EH (cell line): ENCODE data around the gene DPAGT1.
A peak's percentile ranks its signal among the peaks of the same experiment; 100 is the strongest.
"Not testable (repeated sequence)": the region's sequence is repeated elsewhere in the genome, so short reads cannot be mapped to it uniquely, and the experiment has no call there.

Experiments used
- DNase-seq: peaks from one replicate; pipeline ENCODE4 v3.0.0-alpha.2; 2015; ENCODE audit warnings: low read depth

The DPAGT1 gene

GRCh38 chr11:119093942-119094815 is 7.5 kb downstream of the DPAGT1 start:
- DNase-seq = peak; percentile 63

DNA sequence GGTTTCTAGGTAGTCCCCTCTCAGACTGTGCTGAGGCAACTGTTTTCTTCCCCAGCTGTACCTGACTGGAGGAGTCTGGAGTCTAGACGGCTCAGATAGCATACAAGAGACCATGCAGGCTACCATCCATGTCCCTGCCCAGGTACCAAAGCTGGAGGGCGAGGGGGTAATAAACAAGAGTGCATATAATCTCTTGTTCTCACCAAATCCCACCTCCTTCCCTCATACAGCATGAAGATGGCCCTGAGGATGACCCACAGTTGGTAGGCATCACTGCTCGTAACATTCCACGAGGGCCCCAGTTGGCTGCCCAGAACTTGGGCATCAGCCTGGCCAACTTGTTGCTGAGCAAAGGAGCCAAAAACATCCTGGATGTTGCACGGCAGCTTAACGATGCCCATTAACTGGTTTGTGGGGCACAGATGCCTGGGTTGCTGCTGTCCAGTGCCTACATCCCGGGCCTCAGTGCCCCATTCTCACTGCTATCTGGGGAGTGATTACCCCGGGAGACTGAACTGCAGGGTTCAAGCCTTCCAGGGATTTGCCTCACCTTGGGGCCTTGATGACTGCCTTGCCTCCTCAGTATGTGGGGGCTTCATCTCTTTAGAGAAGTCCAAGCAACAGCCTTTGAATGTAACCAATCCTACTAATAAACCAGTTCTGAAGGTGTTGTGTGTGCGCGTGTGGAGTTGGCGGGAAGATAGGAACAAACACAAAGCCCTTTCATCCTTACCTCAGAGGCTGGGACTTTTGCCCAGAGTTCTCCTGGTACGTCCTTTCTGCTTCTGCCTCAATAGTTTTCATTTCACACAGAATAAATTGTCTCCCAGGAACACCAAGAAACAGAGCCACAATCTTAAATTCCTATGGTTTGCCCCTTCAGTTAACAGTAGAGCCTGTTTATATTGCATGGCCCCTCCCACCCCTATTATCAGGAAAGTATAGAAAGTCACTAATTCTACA is 8.5 kb downstream of the DPAGT1 start:
- DNase-seq = peak; percentile 20

DNA sequence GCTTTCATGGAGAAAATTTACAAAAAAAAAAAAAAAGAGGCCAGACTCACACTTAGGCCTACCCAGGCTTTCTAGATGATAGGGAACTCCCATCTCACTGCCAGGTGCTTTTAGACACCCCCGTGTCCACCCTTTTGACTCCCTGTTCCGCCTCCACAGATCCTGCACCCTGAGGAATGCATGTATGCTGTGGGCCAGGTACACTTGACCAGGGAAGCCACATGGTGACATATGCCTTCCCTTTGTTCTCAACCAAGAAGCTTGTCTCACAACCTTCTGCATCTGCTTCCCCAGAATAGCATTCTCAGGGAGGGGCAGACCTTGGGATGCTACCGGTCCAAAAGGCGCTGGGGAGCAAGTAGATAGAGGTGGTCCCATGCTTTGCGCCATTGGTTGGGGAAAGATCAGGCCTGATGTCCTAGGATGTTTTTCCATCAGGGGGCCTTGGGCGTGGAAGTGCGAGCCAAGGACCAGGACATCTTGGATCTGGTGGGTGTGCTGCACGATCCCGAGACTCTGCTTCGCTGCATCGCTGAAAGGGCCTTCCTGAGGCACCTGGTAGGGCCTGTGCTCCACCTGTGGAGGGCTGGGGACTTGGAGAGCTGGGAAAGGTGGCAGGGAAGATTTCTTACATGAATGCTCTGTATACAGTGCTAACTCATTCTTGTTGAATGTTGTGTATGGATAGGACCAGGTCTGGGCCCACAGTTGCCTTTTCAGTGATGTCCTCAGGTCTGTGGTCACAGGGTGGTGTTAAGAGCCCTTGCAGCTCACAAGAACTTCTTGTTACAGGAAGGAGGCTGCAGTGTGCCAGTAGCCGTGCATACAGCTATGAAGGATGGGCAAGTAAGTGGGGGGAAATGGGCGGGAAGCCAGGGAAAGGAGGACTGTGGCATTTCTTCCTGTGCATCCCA is 9.4 kb downstream of the DPAGT1 start:
- peak; percentile 18 for DNase-seq

DNA sequence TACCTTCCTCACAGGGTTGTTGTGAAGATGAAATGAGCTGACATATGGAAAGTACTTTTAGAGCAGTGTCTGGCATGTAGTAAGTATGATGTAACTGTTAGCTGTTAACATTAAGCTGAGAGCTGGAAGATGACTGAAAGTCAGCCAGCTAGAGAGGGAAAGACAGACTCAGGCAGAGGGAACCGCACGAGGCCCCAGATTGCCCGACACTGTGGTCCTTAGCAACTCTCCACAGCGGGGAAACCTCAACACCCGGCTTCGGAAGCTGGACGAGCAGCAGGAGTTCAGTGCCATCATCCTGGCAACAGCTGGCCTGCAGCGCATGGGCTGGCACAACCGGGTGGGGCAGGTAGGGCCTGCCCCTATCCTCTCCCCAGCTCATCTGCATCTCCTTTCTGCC is 10.5 kb downstream of the DPAGT1 start:
- DNase-seq = peak; percentile 8

DNA sequence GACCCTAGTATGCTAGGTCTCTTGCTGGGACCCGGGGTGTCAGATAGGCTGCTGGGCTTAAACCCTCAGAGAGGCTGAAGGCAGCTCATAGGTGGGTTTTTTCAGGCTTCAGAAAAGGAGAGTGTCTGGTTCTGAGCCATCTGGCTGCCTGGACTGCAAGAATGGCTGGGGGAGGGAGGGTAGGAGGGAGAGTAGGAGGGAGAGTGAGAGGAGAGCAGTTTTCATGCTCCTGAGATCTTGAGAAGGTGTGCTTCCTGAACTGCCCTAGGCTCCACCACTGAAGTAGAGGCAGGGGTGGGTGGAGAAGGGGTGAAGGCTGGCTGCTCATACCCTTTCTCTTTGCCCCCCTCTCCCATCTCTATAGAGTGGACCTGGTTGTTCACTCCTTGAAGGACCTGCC is 12.3 kb downstream of the DPAGT1 start:
- no peak for DNase-seq

DNA sequence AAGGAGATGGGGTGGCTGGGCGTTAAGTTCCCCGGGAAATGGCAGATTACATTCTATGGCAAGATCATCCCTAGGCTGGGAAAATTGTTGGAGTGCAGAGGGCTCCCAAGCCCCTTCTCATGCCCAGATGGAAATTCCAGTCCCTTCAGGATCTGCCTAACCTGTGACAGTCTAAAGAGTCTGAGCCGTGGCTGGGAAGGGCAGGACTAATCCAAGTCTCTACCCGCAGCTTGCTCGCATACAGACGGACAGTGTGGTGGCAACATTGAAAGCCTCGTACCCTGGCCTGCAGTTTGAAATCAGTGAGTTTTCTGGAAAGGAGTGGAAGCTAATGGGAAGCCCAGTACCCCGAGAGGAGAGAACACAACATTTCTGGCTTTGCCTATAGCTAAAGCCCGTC is 13.2 kb downstream of the DPAGT1 start:
- DNase-seq = no peak

DNA sequence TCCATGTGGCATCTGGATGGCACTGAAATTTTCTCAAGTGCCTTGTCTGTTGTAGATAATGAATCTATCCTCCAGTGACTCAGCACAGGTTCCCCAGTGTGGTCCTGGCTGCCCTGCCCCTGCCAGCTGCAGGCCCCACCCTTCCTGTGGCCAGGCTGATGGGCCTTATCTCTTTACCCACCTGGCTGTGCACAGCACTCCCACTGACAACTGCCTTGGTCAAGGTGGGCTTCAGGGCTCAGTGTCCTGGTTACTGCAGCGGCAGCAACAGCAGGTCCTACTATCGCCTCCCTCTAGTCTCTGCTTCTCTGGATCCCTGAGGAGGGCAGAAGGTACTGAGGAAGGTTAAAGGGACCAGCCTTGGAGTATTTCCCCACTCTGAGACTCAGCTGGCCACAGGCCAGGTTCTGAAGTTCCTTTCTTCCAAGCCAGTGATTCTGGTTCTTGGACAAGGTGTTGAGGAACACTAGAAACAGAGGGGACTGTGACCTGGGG is 13.9 kb downstream of the DPAGT1 start:
- no peak for DNase-seq

DNA sequence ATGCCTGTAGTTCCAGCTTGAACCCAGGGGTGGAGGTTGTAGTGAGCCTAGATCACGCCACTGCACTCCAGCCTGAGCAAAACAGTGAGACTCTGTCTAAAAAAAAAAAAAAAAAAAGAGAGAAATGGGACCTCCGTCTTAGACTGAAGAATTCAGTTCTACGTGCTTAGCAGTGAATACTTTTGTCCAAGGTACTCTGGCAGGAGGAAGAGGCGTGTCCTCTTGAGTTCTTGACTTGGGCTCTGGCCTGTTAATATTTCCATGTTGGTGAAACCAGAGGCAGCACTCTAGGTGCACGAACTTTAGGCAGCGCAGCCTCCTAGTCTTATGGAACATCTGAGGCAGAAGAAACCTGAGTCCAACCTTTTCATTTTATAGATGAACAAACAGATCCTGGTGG is 14.5 kb downstream of the DPAGT1 start:
- DNase-seq = no peak

DNA sequence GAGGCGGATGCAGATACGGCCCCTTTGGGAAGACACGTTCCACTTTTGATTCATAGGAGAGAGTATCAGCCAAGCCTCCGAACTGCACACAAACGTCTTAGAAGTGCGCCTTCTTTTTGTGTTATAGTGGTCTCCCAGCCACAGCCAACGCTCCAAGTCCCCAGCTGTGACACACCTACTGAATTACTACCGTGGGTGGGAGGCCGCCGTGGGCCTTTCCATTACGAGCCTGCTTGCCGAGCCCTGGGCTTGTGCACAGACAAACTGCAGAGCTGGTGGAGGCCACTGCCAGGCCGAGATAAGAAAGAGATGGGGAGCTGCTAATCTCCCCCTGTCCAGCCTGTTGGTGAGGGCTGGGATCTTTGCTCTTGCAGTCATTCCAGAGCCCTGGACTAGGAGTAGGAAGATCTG is 16.2 kb downstream of the DPAGT1 start:
- DNase-seq = no peak

DNA sequence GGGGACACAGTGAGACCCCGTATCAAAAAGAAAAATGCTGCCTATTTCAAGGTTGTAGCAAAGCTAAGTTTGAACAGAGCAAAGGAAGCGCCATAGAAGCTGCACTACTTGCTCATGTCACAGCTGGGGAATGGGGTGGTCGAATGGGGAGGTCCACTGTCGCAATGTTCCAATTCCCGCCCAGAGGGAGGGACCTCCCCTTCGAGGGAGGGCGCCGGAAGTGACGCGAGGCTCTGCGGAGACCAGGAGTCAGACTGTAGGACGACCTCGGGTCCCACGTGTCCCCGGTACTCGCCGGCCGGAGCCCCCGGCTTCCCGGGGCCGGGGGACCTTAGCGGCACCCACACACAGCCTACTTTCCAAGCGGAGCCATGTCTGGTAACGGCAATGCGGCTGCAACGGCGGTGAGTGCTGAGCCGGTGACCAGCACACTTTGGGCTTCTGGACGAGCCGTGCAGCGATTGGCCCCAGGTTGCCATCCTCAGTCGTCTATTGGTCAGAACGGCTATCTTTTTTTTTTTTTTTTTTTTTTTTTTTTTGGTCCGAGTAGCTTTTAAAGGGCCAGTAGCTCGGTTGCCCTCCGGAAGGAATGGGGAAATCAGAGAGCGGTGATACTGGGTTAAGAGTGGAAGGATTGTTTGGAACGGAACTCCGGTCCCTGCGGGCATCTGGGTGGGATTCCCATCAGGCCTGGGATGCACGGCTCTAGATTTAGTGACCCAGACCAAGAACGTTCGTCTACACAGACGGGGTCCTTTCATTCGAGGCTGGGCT is 16.8 kb downstream of the DPAGT1 start, which contains the start of gene HMBS:
TSS of gene HMBS (plus strand) at position 219 of the 774 bp plus-strand sequence. CDS start at position 372, 153 bp downstream.
- peak; percentile 96 for DNase-seq

GRCh38 chr11:119081682-119082260 is 19.9 kb downstream of the DPAGT1 start:
- no peak for DNase-seq

GRCh38 chr11:119078675-119079420 is 22.8 kb downstream of the DPAGT1 start:
- DNase-seq = no peak

DNA sequence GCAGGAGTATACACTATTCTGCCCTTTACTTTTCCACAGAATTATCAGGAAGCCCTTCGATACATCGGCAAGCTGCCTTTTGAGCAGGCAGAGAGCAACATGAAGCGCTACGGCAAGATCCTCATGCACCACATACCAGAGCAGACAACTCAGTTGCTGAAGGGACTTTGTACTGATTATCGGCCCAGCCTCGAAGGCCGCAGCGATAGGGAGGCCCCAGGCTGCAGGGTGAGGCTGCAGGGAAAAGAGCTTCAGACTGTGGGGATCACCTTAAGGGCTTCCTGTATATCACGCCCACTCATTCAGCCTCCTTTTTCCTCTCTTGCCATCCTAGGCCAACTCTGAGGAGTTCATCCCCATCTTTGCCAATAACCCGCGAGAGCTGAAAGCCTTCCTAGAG is 23.8 kb downstream of the DPAGT1 start:
- no peak for DNase-seq

- peak; percentile 98 for DNase-seq
These were observed 34.1 kb downstream of the DPAGT1 start, which contains the start of gene VPS11 for GRCh38 chr11:119067371-119068222. VPS11 (plus strand) TSS chr11:119067818; CDS start chr11:119067824, 6 bp downstream.

DNA sequence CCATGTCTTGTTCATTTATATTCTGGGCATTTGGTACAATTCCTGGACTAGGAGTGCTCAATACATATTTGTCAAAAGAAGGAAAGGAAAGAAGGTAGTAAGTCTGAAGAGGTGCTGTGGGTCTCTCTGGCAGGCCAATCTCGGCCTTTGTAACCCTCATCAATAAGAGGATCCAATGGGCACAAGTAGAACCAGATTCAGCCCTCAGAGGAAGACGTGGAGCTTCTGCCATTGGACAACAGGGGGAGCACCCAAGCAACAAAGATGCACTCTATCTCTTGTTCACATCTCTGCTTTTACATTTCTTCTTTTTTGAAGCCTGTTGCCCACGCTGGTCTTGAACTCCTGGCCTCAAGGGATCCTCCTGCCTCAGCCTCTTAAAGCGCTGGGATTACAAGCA is 36.3 kb downstream of the DPAGT1 start:
- peak; percentile 53 for DNase-seq

- peak; percentile 70 for DNase-seq
These were observed 38.9 kb downstream of the DPAGT1 start for GRCh38 chr11:119062779-119063178.

GRCh38 chr11:119061256-119061655 is 40.4 kb downstream of the DPAGT1 start:
- DNase-seq = no peak

GRCh38 chr11:119059128-119059527 is 42.5 kb downstream of the DPAGT1 start:
- not testable (repeated sequence) for DNase-seq
